ENCODE results near the gene DCDC2C. TPM values are rescaled to one million over a fixed set of nuclear protein-coding genes. Genes with fewer than 3 reads are reported as not detected.

The DCDC2C gene
- polyA plus RNA-seq, 2 of the 4 experiments (the other 2 are of a cell fraction), result not detected

DNA sequence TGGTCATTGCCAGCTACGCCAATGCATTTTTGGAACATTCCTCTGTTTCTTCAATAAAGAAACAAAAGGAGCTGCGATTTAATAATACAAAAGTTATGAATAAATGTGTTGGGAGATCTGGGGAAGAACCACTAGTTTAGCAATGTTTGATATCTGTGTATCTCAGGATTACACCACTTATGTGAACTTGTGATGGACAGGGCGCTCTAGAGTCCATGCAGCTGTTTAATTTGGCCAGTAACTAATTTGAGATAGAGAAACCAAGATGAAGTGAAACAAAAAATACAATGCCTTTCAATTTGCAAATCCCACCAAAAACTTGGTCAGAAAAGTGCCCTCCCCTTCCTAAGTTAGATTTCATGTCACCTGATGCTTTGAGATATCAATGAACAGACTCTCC is 6.8 kb upstream of the DCDC2C start (continued):
- TF ChIP-seq, protein P1, sequence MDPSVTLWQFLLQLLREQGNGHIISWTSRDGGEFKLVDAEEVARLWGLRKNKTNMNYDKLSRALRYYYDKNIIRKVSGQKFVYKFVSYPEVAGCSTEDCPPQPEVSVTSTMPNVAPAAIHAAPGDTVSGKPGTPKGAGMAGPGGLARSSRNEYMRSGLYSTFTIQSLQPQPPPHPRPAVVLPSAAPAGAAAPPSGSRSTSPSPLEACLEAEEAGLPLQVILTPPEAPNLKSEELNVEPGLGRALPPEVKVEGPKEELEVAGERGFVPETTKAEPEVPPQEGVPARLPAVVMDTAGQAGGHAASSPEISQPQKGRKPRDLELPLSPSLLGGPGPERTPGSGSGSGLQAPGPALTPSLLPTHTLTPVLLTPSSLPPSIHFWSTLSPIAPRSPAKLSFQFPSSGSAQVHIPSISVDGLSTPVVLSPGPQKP (IDR thresholded peaks at IDR 0.05; ENCODE audit: low read depth, low read length), result no peak
- TF ChIP-seq JUN (IDR thresholded peaks at IDR 0.05) (no peak), PHF8 (IDR thresholded peaks at IDR 0.05; ENCODE audit: borderline replicate concordance, low read depth) (no peak), CBX2 (IDR thresholded peaks at IDR 0.05; ENCODE audit: borderline replicate concordance, low read depth) (no peak), HOXB13 (CRISPR knock-in tag; IDR thresholded peaks at IDR 0.05; ENCODE audit: low read depth) (no peak)
- TF ChIP-seq, protein P2, sequence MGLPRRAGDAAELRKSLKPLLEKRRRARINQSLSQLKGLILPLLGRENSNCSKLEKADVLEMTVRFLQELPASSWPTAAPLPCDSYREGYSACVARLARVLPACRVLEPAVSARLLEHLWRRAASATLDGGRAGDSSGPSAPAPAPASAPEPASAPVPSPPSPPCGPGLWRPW (IDR thresholded peaks at IDR 0.05), result no peak

DNA sequence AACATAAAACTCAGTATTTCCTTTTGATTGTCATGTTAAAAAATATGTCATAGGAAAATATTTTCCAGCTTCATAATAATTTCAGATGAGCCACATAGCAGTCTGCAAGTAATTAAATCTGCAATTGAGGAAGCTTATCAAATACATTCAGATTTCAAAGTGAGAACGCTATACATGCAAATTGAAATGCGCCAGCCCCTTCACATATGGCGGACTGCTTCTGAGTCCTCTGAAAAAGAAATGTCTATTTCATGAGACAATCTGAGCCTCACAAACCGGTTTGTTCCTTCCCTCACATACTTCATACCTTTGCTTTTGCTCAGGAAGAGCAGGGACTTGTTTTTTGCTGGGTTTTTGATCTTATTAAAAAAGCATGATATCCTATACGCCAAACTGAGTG is 2.3 kb upstream of the DCDC2C start:
- Histone ChIP-seq H3K4me3 (no peak overlapping the region), H3K4me2 (no peak overlapping the region), H3K27ac (no peak overlapping the region), H3K9me3 (peaks cover 2% of the 10 kb centered on the region; the same call in 1 of the 3 replicates), H3K4me1 (no peaks in the 10 kb centered on the region; the same call in 2 of the 3 replicates)
- POLR2A ChIA-PET, result no interaction called here
- TF ChIP-seq FOXS1 (CRISPR knock-in tag; IDR thresholded peaks at IDR 0.05) (no peak), JUN (IDR thresholded peaks at IDR 0.05) (no peak)
- TF ChIP-seq, protein P3, sequence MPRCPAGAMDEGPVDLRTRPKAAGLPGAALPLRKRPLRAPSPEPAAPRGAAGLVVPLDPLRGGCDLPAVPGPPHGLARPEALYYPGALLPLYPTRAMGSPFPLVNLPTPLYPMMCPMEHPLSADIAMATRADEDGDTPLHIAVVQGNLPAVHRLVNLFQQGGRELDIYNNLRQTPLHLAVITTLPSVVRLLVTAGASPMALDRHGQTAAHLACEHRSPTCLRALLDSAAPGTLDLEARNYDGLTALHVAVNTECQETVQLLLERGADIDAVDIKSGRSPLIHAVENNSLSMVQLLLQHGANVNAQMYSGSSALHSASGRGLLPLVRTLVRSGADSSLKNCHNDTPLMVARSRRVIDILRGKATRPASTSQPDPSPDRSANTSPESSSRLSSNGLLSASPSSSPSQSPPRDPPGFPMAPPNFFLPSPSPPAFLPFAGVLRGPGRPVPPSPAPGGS (IDR thresholded peaks at IDR 0.05), result no peak
- CTCF ChIA-PET, result interaction anchor here (0.7 to 2.1 kb wide), 4 partner anchors 9 to 46 kb away, joined by 3 to 9 read pairs (median 4); no protein-coding TSS in a partner anchor
- 54% methylated on average over 5 of the region's 5 CpGs for WGBS (ENCODE audit: missing lambda C conversion rate)
- DNase-seq (ENCODE audit: low read depth in 1 of 2, low spot score in 1 of 2) (no peak), ATAC-seq (no peak), FAIRE-seq (no peak)

DNA sequence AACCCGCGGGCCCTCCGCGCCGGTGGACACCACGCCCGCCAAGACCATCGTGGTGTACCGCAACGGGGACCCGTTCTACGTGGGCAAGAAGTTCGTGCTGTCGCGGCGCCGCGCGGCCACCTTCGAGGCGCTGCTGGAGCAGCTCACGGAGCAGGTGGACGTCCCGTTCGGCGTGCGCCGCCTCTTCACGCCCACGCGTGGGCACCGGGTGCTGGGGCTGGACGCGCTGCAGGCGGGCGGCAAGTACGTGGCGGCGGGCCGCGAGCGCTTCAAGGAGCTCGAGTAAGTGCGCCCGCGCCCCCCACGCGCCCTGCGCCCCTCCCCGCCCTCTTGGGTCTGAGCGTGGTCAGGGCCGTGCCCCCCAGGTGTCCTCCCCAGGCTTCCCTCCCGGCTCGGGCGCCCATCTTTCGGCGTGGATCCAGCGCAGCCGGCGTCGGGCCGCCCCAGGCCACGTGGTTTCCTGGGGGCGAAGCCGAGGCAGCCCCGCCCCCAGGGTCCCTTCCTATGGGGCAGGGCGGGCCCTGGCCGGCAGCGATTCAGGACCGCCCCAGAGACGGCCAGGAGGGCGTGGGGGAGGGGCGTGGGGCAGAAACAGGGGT is 481 bp downstream of the DCDC2C start:
- WGBS (ENCODE audit: missing lambda C conversion rate), result 40% methylated on average over 42 of the region's 73 CpGs
- TF ChIP-seq FOXS1 (CRISPR knock-in tag; IDR thresholded peaks at IDR 0.05) (no peak), ZC3H11A (IDR thresholded peaks at IDR 0.05) (no peak), EP300 (IDR thresholded peaks at IDR 0.05) (no peak), CEBPB (IDR thresholded peaks at IDR 0.05) (no peak)
- TF ChIP-seq, protein P2 (IDR thresholded peaks at IDR 0.05), result no peak
- TF ChIP-seq, protein P4, sequence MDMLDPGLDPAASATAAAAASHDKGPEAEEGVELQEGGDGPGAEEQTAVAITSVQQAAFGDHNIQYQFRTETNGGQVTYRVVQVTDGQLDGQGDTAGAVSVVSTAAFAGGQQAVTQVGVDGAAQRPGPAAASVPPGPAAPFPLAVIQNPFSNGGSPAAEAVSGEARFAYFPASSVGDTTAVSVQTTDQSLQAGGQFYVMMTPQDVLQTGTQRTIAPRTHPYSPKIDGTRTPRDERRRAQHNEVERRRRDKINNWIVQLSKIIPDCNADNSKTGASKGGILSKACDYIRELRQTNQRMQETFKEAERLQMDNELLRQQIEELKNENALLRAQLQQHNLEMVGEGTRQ (IDR thresholded peaks at IDR 0.05), result no peak
- CTCF ChIA-PET, result no interaction called here
- FAIRE-seq (no peak), DNase-seq (ENCODE audit: low read depth in 1 of 2, low spot score in 1 of 2) (no peak), ATAC-seq (peak; percentile 32 to 46; a peak in 4 of 6 replicates)
- POLR2A ChIA-PET, result no interaction called here
- Histone ChIP-seq H3K4me3 (peak overlapping the region; percentile 27), H3K4me2 (peak overlapping the region; percentile 59), H3K27ac (no peak overlapping the region), H3K4me1 (no peaks in the 10 kb centered on the region; the same call in 2 of the 3 replicates), H3K9me3 (peaks cover 2% of the 10 kb centered on the region; the same call in 1 of the 3 replicates)

DNA sequence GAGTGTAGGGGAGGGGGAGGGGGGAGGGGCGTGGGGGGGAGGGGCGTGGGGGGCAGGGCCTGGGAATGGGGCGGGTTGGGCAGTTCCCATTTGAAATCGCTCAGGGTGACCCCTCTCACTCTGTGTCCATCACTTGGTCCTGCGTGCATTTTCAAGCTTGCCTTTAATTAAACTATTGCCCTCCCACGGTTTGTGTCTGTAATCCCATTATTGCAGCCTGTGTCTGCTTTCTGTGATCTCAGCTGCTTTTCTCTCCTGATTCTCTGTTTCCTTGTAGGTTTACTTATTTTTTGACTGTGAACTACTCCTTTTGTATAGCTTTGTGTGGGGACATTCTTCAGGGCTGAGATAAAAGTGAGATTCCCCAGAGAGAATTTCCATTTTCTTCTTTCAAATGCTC is 1.3 kb downstream of the DCDC2C start:
- Histone ChIP-seq H3K9me3 (no peaks in the 10 kb centered on the region), H3K4me3 (no peak overlapping the region), H3K27ac (no peak overlapping the region), H3K4me2 (no peak overlapping the region), H3K4me1 (no peaks in the 10 kb centered on the region; the same call in 2 of the 3 replicates)
- 4% methylated on average over 5 of the region's 6 CpGs for WGBS (ENCODE audit: missing lambda C conversion rate)
- FAIRE-seq (no peak), DNase-seq (ENCODE audit: low read depth in 1 of 2, low spot score in 1 of 2) (no peak), ATAC-seq (no peak)
- TF ChIP-seq, protein P5, sequence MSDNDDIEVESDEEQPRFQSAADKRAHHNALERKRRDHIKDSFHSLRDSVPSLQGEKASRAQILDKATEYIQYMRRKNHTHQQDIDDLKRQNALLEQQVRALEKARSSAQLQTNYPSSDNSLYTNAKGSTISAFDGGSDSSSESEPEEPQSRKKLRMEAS (IDR thresholded peaks at IDR 0.05), result no peak
- TF ChIP-seq, protein P3 (IDR thresholded peaks at IDR 0.05), result no peak
- ChIA-PET CTCF (no interaction called here), POLR2A (no interaction called here)

Measured in A549 (cell line).